ENCODE results near the gene GSTK1. TPM values are rescaled to one million over a fixed set of nuclear protein-coding genes. Genes with fewer than 3 reads are reported as not detected.
A peak's percentile ranks its signal among the peaks of the same experiment; 100 is the strongest.

Gene GSTK1
- total and polyA plus RNA-seq, 11 donors = 123 to 349 (median 278) TPM

GRCh38 chr7:143250822-143251221, 12.4 kb upstream of the GSTK1 start:
- intact Hi-C loops (cut with DNase I) = no loop called here
- Histone ChIP-seq H3K36me3 (no peaks in the 10 kb centered on the region), H3K4me1 (peaks cover 0 to 37% (median 0%) of the 10 kb centered on the region in 12 donors), H3K4me3 (no peak overlapping the region), H3K27ac (peak overlapping the region in 1 of 12 donors; percentile 35), H3K27me3 (no peaks in the 10 kb centered on the region), H3K9me3 (peaks cover 0 to 11% (median 0%) of the 10 kb centered on the region in 12 donors)
- 92 to 99% (median 95%) methylated on average over 1 of the region's 1 CpG for WGBS, 4 donors
- ATAC-seq (no peak), DNase-seq (no peak)
- TF ChIP-seq POLR2A (IDR thresholded peaks at IDR 0.05) (no peak), CTCF (IDR thresholded peaks at IDR 0.05) (no peak)

- TF ChIP-seq CTCF (IDR thresholded peaks at IDR 0.05) (no peak), POLR2A (IDR thresholded peaks at IDR 0.05) (no peak)
- H3K4me1 ChIP-seq = peaks cover 0 to 35% (median 0%) of the 10 kb centered on the region in 12 donors
- H3K27me3 ChIP-seq = no peaks in the 10 kb centered on the region
- H3K4me3 ChIP-seq = no peak overlapping the region
- no peak for DNase-seq
- WGBS, 4 donors = 78 to 89% (median 84%) methylated on average over 2 of the region's 2 CpGs
- intact Hi-C loops (cut with DNase I) = no loop called here
- H3K9me3 ChIP-seq = peaks cover 0 to 11% (median 0%) of the 10 kb centered on the region in 12 donors
- H3K27ac ChIP-seq = peak overlapping the region in 1 of 12 donors; percentile 6
- no peaks in the 10 kb centered on the region for H3K36me3 ChIP-seq
- ATAC-seq = no peak
Measured at GRCh38 chr7:143252006-143252405, 11.2 kb upstream of the GSTK1 start.

GRCh38 chr7:143255564-143255963, 7.7 kb upstream of the GSTK1 start:
- Histone ChIP-seq H3K27me3 (no peaks in the 10 kb centered on the region), H3K4me1 (peaks cover 0 to 12% (median 0%) of the 10 kb centered on the region in 12 donors), H3K4me3 (no peak overlapping the region), H3K9me3 (no peaks in the 10 kb centered on the region), H3K27ac (no peak overlapping the region), H3K36me3 (no peaks in the 10 kb centered on the region)
- DNase-seq (no peak), ATAC-seq (no peak)
- no peak for TF ChIP-seq POLR2A (IDR thresholded peaks at IDR 0.05)
- no peak for TF ChIP-seq CTCF (IDR thresholded peaks at IDR 0.05)
- WGBS, 4 donors = 73 to 85% (median 80%) methylated on average over 3 of the region's 3 CpGs
- intact Hi-C loops (cut with DNase I) = loop anchor here in 1 of 10 donors (5.0 kb wide), 1 partner anchor 42 kb away; no protein-coding TSS in a partner anchor

- Histone ChIP-seq H3K36me3 (no peaks in the 10 kb centered on the region), H3K9me3 (no peaks in the 10 kb centered on the region), H3K4me1 (peaks cover 0 to 9% (median 0%) of the 10 kb centered on the region in 12 donors), H3K27me3 (no peaks in the 10 kb centered on the region), H3K4me3 (no peak overlapping the region), H3K27ac (no peak overlapping the region)
- ATAC-seq (no peak), DNase-seq (no peak)
- TF ChIP-seq POLR2A (IDR thresholded peaks at IDR 0.05) (no peak), CTCF (IDR thresholded peaks at IDR 0.05) (no peak)
- 77 to 82% (median 81%) methylated on average over 3 of the region's 3 CpGs for WGBS, 4 donors
- intact Hi-C loops (cut with DNase I) = loop anchor here in 1 of 10 donors (5.0 kb wide), 1 partner anchor 41 kb away; no protein-coding TSS in a partner anchor
Measured at GRCh38 chr7:143256325-143256724, 6.9 kb upstream of the GSTK1 start.

Measured in heart left ventricle (tissue), 16 donors.